GM21576 (cell line): ENCODE data around the gene INSL4.

Experiments
- ATAC-seq: cut with Tn5 transposase; IDR thresholded peaks from one replicate; pipeline ENCODE4 v1.9.1; 2021; ENCODE audit warnings: mild to moderate bottlenecking, moderate library complexity; ENCODE audit not compliant: unreplicated experiment

Gene INSL4

DNA sequence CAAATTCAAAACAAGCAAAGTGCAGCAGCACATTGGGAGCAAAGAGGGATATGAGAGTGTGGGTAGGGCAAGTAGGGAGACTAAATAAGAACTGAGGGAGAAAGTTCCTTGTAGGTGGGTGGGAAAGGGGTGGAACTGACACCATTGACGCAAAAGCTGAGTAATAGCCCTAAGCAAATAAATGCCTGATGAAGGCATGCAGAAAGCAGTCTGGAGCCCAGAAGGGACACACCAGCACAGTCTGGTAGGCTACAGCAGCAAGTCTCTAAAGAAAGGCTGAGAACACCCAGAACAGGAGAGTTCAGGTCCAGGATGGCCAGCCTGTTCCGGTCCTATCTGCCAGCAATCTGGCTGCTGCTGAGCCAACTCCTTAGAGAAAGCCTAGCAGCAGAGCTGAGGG lies at the start of gene INSL4:
TSS of gene INSL4 (plus strand) at position 208 of the 400 bp plus-strand sequence. CDS start at position 313, 105 bp downstream.
- ATAC-seq = no peak

DNA sequence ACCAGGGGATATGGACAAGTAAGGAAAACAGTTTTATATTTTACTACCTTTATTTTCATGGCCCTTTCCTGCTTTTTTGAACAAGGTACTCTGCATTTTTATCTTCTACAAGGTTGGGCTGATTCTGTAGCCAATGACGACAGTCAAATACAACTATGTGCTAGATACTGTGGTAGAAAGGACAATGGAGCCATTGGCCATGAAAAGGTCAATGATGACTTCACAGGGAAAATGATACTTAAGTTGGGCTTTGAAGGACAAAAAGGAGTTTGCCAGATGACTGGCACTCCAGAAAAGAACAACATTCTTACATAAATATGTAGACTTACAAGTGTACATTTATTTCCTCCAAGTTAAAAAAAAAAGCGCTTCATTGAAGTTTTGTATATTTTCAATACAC lies 46.4 kb upstream of the INSL4 start:
- no peak for ATAC-seq

DNA sequence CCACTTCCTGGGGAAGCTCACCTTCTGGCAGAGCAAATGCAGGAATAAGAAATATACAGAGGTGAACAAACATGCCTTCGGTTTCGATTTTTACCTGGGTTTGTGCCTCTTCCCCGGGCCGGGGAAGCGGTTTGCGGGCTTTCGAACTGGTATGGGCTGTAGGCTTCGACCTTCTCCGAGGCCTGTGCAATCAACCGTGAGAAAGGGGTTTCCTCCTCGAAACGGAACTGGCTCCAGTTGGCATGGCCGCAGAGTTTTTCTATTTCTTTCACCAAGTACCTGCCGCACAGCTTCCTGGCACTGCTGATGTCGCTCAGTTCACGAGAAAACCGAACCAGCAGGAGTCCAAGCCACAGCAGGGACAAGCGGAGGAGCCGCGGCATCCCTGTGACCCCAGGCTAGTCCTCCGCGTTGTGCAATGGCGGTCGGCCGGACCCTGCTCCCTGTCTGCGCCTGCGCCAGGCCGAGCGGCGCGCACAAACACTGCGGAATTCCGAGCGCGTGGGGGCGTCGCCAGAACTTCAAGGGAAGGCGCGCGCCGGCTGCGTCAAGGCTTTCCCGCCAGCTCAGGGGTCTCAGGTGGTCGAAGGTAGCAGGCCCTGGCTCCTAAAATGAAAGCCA lies 45.9 kb upstream of the INSL4 start, which contains the start of gene INSL6:
TSS of gene INSL6 (minus strand) at position 420 of the 621 bp plus-strand sequence. CDS start at position 383, 37 bp downstream.
- ATAC-seq = no peak

DNA sequence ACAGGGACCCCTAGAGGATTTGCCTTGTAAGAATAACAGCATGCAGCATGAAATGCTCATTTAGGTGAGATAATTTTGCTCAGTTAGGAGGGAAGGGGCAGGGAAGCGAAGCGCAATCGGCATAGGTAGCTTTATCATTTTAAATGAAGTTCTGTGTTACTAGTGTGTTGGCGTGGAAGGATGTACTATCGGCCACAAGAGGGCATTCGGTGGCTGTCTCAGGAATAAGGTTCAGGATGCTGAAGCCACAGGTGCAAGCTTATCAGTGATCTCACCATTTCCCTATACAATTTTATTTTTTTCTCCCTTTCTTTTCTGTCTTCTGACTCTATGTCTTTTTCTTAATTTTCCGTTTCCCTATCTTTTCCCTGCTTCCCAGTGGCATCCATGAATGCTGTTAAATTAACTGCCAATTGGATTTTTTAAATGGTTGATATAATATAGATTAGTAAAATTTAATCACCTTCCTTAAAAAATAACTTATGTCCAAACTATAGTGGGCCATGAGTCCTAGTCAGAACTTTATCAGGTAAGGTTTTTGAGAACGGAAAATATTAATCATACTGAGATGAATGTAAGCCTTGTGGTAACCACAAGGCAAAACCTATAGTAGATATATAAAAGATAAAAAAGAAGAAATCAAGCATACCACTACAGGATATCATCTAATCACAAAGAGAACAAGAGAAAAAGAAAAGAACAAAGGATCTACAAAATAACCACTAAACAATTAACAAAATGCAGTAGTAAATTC lies 44.6 kb upstream of the INSL4 start:
- no peak for ATAC-seq

DNA sequence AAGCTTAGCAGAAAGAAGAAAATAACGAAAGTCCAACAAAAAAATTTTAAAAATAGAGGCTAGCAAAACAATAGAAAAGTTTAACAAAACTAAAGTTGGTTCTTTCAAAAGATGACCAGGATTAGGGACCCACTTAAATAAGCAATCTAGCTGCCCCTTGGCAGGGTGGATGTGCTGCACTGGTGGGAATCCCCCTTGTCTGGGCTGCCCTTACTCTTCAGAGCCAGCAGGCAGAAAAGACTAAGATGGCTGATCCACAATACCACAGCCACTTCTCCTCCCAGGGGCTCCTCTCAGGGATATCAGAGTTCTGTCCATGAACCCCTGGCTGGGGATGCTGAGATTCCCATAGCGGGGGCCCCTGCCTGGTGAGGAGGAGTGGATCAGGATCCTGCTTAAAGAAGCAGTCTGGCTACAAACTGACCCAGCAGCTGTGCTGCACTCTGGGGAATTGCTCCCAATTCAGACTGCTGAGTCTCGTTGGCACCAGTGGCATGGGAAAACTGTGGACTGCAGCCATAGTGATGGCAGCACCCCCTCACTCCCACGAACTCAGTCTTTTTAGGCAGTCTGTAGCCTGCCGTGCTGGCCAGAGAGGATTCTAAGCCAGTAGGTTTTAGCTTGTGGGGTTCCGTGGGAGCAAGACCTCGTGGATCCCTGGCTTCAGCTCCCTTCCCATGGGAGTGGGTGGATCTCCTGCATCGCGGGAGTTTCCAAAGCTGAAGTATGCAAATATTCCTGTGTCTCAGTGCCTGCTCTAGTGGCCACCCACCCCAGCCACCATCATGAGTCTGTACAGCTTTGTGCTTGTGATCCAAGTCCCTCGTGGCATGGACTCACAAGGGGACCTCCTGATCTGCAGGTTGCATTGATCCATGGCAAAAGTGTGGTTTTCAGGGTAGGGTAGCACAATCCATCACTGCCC lies 42.9 kb upstream of the INSL4 start:
- ATAC-seq = no peak

DNA sequence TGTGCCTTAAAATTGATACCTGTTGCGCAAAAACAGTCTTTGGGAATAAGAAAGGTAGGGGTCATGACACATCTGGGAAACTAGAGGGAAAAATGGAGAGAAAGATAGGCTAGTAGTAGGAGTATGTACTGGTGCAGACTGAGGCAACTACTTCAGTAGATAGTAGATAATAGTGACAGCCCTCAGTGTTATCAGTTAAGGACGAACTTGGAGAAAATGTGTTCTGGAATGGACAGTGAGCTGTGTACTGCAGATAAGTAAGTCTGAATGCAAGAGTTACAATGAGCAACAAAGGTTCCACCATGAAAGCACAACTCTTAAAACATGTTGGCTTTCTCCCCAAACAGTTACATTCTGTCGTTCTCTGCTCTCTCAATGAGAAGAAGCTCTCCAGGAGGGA lies 39.2 kb upstream of the INSL4 start:
- no peak for ATAC-seq

DNA sequence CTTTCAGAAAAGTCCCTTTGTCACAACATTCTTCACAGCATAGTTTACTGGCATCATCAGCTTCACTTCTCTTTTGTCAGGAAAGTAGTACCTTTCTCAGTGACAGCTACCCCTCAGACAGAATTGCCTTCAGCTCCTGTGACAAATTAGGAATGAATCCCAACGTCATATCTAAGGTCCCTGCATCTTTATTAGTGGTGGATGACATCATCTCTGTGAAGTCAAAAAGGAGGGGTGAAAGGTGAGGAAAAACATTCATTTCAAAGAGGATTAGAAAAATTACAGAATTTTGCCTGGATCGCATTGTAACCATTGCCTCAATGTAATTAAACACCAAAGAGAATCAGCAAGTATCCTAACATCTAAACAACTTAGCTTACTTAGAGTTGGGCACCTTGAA lies 37.9 kb upstream of the INSL4 start:
- no peak for ATAC-seq

DNA sequence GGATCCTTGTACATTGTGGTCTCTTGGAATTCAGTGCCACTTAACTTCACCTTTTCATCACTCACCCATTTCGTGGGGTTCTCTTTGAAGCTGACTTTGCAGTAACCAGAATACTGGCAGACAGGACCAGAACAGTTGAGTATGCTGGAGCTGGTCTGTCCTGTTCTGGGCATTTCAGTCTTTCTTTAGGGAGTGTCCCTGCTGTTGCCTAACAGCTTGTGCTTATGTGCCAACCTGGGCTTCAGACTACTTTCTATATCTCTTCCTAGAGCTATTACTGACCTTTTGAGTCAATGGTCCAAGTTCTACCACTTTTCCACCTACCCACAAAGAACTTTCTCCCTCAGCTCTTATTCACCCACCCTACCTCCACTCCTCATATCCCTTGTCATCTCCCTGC lies 35.8 kb upstream of the INSL4 start:
- ATAC-seq = no peak

DNA sequence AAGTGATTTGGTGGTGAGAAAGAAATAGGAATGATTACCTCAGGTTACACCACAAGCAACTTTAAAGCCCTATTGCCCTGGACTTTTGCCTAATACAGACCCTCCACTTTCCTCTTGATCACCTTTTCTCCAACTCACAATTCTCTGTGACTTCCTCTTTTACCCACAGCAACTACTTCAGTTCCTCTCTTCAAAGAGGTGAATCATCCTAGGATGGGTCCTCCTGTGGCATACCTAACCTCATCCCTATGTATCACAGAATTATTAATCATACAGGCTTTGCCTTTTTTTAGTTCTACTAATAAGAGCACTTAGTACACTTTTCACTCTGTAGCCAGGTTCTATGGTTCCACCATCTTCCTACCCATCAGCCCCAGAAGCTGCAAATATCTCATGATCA lies 26.1 kb upstream of the INSL4 start:
- no peak for ATAC-seq

DNA sequence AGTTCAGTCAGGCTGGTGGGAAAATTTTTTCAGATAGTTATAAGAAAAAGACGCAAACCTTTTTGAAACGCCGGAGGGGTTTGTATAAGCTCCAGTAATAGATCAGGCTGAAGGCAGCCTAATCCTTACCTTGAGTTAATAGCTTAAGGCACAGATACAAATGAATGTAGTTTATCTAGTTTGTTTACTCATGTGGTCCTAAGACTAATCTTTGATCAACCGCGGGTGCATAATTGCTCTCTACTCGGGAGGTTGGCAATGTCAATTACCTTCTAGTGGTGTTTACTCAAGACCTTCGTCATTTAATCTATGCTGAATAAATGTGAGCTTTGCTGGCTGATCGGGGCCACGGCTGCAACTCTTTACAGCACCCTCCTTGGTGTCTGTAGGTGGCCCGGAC lies 665 bp upstream of the INSL4 start:
- ATAC-seq = no peak

DNA sequence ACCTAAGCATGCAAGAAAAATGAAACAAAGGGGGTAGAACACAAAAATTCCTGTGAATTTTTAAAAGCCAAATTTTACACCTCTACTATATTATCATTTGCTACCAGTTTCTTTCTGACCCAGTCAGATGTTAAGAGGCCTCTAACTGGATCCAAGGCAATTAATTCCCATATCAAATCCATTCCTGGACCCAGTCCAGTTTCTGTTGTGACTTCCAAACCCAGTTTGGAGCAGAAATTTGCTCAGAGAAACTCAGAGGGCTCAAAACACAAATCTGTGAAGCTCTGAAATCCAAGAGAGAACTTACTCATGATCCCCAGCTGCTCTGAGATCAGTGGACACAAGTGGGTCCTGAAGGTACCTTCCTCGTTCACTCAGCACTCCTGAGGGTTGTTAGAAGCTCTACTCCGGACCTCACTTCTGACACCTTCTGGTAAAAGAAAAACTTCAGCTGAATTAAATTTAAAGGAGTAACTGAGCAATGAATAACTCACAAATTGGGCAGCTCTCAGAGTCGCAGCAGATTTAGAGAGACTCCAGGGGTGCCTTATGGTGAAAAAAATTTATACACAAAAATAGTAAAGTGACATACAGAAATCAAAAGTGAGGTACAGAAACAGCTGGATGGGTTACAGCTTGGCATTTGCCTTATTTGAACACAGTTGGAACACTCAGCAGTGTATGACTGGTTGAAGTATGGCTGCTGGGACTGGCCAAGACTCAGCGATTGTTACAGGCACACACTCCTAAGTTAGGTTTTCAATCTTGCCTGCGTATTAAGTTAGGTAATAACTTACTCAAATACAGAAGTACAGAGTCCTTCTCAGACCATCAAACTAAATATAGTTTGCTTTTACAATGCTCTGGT lies 32.4 kb downstream of the INSL4 start:
- ATAC-seq = peak; percentile 44

DNA sequence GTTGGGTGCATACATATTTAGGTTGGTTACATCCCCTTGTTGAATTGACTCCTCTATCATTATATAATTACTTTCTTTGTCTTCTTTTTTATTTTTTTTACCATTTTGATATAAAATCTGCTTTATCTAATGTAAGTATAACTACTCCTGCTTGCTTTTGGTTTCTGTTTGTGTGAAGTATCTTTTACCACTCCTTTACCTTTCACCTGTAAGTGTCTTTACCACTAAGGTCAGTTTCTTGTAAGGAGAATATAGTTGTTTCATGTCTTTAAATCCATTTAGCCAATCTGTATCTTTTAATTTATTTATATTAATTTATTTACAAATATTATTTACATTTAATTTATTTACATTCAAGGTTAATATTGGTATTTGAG lies 33.0 kb downstream of the INSL4 start:
- no peak for ATAC-seq

DNA sequence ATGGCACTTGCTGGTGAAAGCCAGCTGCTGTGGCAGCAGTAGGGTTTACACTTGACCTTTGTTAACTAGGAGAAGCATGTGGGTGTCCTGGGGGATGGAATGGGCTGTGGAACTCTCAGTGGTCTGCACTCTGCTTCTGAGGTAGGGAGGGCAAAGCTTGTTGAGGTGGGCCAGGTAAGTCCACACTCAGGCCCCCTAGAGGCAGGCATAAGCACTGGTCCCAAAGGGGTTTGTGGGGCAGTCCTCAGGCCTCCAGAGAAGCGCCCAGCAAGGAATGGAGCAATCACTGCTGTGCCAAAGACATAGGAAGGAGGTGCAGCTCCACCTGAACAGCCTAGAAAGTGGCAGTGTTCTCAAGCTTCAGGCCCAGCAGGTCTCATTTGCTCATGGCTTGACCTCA lies 34.7 kb downstream of the INSL4 start:
- ATAC-seq = no peak

DNA sequence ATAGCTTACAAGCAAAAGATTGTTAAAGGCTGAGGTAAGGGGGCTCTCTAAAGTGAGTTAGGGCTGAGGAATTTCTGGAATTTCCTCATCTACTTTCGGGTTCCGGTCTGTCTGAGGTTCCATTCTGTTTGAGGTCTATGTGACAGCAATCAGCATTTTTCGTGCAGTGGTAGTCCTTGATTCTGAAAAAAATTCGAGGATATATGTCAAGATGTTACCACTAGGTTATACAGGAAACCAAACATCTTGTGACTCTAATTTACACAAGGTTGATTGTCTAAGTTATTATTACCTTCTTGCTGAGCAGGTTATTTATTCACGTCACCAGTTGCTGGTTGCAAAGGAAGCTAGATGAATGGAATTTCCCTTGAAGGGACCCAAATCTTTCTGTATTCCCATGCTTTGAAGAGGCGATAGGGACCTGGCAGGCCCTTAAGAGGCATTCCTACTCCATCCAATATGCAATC lies 38.1 kb downstream of the INSL4 start:
- ATAC-seq = no peak

DNA sequence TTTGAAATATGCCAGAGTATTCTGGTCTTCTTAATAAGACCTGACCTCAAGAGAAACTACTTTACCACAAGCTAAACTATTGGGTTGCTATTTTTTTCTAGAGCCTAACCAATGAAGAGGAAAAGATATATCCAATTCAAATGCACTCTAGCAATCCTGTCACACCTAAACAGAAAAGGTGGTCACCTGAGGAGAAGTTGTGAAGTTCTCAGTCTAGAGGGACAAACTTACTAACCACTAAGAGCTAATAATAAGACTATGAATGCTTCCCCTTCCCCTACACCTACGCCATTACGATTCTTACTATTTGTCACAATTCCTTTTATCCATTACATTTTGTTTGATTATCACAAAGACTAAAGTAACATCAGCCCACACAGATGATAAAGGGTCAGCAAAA lies 43.6 kb downstream of the INSL4 start:
- ATAC-seq = no peak

DNA sequence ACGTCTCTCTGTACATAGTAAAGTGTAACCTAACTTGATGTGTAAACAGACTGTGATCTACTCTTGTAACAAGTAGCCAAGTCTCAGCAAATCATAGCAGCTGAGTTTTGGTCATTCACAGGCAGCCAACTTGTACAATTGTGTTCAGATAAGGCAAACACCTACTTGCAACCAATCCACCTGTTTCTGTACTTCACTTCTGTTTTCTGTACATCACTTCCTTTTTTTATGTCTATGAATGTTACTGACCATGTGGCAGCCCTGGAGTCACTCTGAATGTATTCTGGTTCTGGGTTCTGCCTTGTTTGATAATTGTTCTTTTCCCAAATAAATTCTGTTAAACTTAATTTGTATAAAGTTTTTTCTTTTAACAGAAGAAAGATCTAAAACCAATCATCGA lies 47.3 kb downstream of the INSL4 start:
- peak; percentile 64 for ATAC-seq
